ENCODE data around the gene TACR3.
"Not testable (repeated sequence)": the region's sequence is repeated elsewhere in the genome, so short reads cannot be mapped to it uniquely, and the experiment has no call there.

The TACR3 gene, protein sequence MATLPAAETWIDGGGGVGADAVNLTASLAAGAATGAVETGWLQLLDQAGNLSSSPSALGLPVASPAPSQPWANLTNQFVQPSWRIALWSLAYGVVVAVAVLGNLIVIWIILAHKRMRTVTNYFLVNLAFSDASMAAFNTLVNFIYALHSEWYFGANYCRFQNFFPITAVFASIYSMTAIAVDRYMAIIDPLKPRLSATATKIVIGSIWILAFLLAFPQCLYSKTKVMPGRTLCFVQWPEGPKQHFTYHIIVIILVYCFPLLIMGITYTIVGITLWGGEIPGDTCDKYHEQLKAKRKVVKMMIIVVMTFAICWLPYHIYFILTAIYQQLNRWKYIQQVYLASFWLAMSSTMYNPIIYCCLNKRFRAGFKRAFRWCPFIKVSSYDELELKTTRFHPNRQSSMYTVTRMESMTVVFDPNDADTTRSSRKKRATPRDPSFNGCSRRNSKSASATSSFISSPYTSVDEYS

DNA sequence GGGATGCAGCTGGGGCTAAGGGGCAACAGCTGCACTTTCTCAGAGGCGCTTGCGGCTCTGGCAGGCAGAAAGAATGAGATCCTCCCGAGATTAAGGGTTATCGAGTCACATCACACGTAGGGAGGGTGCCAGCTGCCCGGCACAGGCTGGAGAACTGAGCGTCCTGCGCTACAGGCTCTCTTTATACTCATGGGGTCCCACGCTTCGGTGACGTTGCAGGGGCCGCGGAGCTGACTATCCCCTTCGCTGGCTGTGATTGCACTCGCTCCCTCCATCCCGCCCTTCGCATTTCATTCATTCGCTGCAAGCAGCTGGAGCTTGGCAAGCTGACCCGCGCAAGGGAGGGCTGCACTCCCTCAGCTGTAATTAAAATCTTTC is at the start of gene TACR3:
TSS of gene TACR3 (minus strand) at position 156 of the 378 bp plus-strand sequence. CDS start 310 bp downstream, outside the sequence.
- no peaks in the 10 kb centered on the region for H3K36me3 Mint-ChIP-seq
- ATAC-seq, result no peak
- no peaks in the 10 kb centered on the region for H3K27me3 Mint-ChIP-seq
- H3K27ac Mint-ChIP-seq, result no peak within 1 kb of the TSS
- H3K4me3 Mint-ChIP-seq, result no peak within 1 kb of the TSS
- no peaks in the 10 kb centered on the region for H3K4me1 Mint-ChIP-seq
- no peaks in the 10 kb centered on the region for H3K9me3 Mint-ChIP-seq

DNA sequence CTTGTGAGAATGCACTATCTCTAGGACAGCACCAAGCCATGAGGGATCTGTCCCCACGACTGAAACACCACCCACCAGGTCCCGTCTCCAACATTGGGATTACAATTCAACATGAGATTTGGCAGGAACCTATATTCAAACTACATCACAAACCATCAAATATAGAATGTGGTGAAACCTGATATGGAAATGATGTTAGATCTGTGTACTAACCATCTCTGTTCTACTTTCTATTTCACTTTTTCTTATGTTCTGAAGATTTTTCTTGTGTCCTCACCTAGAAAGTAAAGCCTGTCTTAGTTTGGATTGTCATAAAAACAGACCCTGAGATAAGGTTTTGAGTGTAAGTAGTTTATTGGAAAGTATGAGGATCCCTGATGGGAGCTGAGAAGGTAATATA is 37.8 kb upstream of the TACR3 start:
- no peaks in the 10 kb centered on the region for H3K27me3 Mint-ChIP-seq
- no peak for ATAC-seq
- no peak overlapping the region for H3K27ac Mint-ChIP-seq
- H3K4me3 Mint-ChIP-seq, result no peak overlapping the region
- H3K36me3 Mint-ChIP-seq, result no peaks in the 10 kb centered on the region
- H3K4me1 Mint-ChIP-seq, result no peaks in the 10 kb centered on the region
- peaks cover 3% of the 10 kb centered on the region for H3K9me3 Mint-ChIP-seq

DNA sequence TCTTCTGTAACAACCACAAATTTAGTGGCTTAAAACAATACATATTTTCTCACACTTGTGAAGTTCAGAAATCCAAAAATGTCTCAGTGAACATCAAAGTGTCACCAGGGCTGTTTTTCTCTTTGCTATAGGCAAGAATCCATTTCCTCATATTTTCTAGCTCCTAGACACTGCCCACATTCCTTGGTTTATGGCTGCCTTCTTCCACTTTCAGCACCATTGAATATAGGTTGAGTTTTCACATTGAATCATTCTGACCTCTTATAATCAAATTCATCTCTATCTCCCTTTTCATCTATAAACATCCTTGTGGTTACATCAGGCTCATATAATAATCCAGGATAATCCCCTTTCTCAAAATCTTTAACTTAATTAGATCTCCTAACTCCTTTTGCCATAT is 37.0 kb upstream of the TACR3 start:
- Mint-ChIP-seq H3K36me3 (no peaks in the 10 kb centered on the region), H3K4me3 (no peak overlapping the region), H3K27me3 (no peaks in the 10 kb centered on the region), H3K27ac (no peak overlapping the region), H3K9me3 (peaks cover 3% of the 10 kb centered on the region), H3K4me1 (no peaks in the 10 kb centered on the region)
- ATAC-seq, result no peak

DNA sequence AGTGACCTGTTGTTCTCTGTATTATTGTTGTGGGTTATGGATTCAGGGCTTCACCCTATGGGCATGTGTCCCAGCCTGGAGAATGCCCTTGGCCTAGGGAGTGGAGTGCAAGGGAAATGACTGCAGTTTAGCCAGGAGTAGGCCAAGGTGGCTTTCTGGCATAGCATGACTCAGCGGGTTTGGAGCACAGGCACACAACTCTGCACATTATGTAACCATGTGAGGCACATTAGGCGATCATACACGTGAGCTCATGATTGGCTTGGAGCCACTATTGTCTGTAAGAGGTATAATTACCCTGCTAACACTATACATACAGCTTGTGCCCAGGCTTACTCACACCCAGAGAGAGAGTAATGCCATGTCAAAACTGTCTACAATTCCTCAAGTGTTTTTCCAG is 35.1 kb upstream of the TACR3 start:
- no peak overlapping the region for H3K27ac Mint-ChIP-seq
- no peak for ATAC-seq
- H3K4me1 Mint-ChIP-seq, result no peaks in the 10 kb centered on the region
- no peaks in the 10 kb centered on the region for H3K27me3 Mint-ChIP-seq
- no peak overlapping the region for H3K4me3 Mint-ChIP-seq
- H3K36me3 Mint-ChIP-seq, result no peaks in the 10 kb centered on the region
- H3K9me3 Mint-ChIP-seq, result peaks cover 4% of the 10 kb centered on the region

DNA sequence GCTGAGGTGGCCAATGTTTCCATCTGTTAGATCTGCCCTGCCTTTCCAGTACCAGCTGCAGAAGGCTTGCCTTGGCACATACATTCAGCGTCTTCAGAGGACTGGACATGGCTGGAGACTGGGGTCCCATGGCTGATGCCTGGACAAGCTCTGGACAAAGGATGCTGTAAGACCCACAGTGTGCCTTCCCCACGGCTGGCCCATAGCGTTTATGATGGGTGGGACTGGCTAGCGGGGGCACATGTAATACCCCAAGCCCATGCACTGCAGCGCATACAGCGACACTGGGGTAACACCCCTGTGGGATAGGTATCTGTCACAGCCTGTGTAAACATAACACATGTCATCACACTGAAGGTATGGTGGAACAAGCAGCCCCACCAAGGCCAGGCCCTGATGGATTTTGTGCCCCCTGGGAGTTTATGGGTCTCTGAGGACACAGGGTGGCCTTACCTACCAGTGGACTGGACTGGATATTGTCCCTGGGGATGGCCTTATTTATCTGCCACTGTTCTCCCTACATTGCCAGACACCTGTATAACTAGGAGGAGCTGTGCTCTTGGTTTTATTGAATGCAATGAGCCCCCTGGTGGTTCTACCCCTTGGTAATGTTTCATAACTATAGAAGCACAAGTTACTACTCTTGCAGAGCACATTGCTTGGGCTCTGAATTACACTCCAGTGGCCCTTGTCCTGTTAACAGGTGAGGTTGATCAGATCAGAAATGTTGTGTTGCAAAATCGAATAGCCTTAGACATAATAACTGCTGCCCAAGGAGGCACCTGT is 34.3 kb upstream of the TACR3 start:
- H3K36me3 Mint-ChIP-seq, result no peaks in the 10 kb centered on the region
- ATAC-seq, result peak; percentile 25
- H3K4me1 Mint-ChIP-seq, result no peaks in the 10 kb centered on the region
- H3K9me3 Mint-ChIP-seq, result peaks cover 7% of the 10 kb centered on the region
- no peak overlapping the region for H3K4me3 Mint-ChIP-seq
- no peaks in the 10 kb centered on the region for H3K27me3 Mint-ChIP-seq
- no peak overlapping the region for H3K27ac Mint-ChIP-seq

DNA sequence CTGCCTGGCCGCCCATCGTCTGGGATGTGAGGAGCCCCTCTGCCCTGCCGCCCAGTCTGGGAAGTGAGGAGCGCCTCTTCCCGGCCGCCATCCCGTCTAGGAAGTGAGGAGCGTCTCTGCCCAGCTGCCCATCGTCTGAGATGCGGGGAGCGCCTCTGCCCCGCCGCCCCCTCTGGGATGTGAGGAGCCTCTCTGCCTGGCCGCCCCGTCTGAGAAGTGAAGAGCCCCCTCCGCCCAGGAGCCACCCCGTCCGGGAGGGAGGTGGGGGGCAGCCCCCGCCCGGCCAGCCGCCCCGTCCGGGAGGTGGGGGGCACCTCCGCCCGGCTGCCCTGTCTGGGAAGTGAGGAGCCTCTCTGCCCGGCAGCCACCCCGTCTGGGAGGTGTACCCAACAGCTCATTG is 3.4 kb upstream of the TACR3 start:
- not testable (repeated sequence) for H3K4me1 Mint-ChIP-seq, H3K36me3 Mint-ChIP-seq, H3K27me3 Mint-ChIP-seq, ATAC-seq, H3K9me3 Mint-ChIP-seq, H3K27ac Mint-ChIP-seq, H3K4me3 Mint-ChIP-seq

DNA sequence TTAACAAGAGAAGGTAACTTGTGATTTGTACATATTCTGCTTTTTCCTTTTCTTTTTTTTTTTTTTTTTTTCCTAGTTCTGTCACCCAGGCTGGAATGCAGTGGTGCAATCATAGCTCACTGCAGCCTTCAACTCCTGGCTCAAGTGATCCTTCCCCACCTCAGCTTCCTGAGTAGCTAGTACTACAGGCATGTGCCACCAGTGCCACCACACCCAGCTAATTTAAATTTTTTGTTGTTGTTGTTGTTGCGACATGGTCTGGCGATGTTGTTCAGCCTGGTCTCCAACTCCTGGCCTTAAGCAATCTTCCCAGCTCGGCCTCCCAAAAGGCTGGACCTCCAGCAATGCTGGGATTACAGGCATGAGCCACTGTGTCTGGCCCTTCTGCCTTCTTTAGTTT is 1.5 kb upstream of the TACR3 start:
- H3K9me3 Mint-ChIP-seq, result no peaks in the 10 kb centered on the region
- H3K27ac Mint-ChIP-seq, result no peak overlapping the region
- H3K27me3 Mint-ChIP-seq, result no peaks in the 10 kb centered on the region
- no peaks in the 10 kb centered on the region for H3K4me1 Mint-ChIP-seq
- H3K4me3 Mint-ChIP-seq, result no peak overlapping the region
- H3K36me3 Mint-ChIP-seq, result no peaks in the 10 kb centered on the region
- ATAC-seq, result no peak

DNA sequence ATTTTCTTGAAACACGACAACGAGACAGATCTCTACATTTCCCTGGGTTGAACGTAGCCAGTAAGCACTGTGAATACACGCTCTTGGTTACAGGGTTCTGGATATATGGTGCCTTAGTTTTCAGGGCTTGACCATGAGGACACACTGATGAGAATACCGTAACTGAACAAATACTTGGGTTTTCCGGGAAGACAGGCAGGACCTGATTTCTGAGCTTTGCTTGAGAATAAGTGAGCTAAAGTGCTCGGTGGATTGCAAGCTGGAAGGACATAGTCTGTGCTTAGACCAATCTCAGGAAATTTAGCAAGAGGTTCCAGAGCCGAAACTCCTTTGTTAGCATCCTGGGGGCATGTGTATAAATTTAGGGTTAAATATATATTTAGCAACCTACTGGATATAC is 876 bp upstream of the TACR3 start:
- H3K27me3 Mint-ChIP-seq, result no peaks in the 10 kb centered on the region
- H3K36me3 Mint-ChIP-seq, result no peaks in the 10 kb centered on the region
- no peak for ATAC-seq
- no peaks in the 10 kb centered on the region for H3K4me1 Mint-ChIP-seq
- no peak overlapping the region for H3K27ac Mint-ChIP-seq
- H3K9me3 Mint-ChIP-seq, result no peaks in the 10 kb centered on the region
- no peak overlapping the region for H3K4me3 Mint-ChIP-seq

DNA sequence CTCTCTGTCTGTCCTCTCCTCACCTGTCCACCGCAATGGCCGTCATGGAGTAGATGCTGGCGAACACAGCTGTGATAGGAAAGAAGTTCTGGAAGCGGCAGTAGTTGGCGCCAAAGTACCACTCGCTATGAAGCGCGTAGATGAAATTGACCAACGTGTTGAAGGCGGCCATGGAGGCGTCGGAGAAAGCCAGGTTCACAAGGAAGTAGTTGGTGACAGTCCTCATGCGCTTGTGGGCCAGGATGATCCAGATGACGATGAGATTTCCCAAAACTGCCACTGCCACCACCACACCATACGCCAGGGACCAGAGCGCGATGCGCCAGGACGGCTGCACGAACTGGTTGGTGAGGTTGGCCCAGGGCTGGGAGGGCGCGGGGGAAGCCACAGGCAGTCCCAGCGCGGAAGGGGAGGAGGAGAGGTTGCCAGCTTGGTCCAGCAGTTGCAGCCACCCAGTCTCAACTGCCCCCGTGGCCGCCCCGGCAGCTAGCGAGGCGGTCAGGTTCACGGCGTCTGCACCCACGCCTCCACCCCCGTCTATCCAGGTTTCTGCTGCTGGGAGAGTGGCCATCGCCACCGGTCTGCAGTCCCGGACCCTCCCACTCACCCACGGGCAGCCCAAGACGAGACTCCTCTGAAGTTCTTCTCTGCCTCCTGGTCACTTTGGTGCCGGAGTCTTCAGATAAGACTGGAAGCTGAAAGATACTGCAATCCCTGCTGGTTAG is 518 bp downstream of the TACR3 start:
- Mint-ChIP-seq H3K27ac (no peak overlapping the region), H3K9me3 (no peaks in the 10 kb centered on the region), H3K4me1 (no peaks in the 10 kb centered on the region), H3K27me3 (no peaks in the 10 kb centered on the region), H3K4me3 (no peak overlapping the region), H3K36me3 (no peaks in the 10 kb centered on the region)
- ATAC-seq, result no peak

DNA sequence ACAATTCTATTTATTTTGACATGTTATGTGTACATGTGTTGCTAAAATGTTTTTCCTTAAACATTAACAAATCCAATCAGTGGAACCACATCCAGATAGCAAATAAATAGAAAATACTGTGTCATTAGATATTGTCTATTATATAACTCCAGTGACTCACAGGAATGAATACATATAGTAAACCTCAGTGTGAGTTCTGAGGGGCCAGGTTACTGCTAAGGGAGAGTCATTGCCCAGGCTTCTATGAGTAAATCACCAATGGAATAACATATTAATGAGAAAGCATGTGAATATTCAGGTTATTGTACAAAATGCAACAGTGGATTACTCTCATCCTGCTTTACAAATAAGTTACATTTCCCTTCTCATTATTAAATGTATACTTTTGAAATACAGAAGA is 27.2 kb downstream of the TACR3 start:
- no peak overlapping the region for H3K4me3 Mint-ChIP-seq
- ATAC-seq, result no peak

DNA sequence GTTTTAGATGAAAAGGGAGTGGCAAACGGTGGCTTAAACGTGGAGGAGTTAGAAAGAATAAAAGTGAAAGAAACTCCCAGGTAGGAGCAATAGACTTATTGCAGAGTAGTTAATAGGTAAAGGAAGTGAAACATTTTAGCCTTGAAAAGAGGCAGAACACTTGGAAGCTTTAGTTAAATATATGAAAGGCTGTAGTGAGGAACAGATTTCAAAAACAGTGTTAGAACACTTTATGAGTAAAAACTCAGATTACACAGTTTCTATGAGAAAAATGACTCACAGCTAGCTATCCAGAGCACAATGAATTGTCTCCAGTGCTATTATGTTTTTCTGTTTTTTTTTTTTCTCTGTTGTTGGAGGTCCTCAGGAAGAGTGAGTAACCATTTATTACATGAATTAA is 45.8 kb downstream of the TACR3 start:
- no peak overlapping the region for H3K27ac Mint-ChIP-seq
- H3K4me3 Mint-ChIP-seq, result no peak overlapping the region
- H3K9me3 Mint-ChIP-seq, result no peaks in the 10 kb centered on the region

More for the DNA sequence above, 27.2 kb downstream of the TACR3 start:
- Mint-ChIP-seq H3K9me3 (no peaks in the 10 kb centered on the region), H3K36me3 (no peaks in the 10 kb centered on the region), H3K27me3 (no peaks in the 10 kb centered on the region), H3K4me1 (no peaks in the 10 kb centered on the region), H3K27ac (no peak overlapping the region)

DNA sequence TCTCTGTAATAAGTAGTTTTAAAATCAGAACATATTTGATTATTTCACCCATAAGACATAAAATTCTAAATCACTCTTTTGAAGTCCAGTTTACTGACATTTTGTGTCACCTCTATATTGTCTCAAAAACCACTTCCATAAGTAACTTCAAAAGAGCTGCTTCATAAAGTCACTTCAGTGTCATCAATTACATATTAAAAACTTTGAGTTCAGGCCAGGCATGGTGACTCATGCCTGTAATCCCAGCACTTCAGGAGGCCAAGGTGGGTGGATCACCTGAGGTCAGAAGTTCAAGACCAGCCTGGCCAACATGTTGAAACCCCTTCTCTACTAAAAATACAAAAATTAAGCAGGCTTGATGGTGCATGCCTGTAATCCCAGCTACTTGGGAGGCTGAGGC is 53.0 kb downstream of the TACR3 start:
- H3K4me1 Mint-ChIP-seq, H3K4me3 Mint-ChIP-seq, H3K27me3 Mint-ChIP-seq, H3K27ac Mint-ChIP-seq, H3K9me3 Mint-ChIP-seq, H3K36me3 Mint-ChIP-seq, ATAC-seq: not testable (repeated sequence)

More for the DNA sequence above, 45.8 kb downstream of the TACR3 start:
- Mint-ChIP-seq H3K27me3 (no peaks in the 10 kb centered on the region), H3K36me3 (no peaks in the 10 kb centered on the region), H3K4me1 (no peaks in the 10 kb centered on the region)
- no peak for ATAC-seq

DNA sequence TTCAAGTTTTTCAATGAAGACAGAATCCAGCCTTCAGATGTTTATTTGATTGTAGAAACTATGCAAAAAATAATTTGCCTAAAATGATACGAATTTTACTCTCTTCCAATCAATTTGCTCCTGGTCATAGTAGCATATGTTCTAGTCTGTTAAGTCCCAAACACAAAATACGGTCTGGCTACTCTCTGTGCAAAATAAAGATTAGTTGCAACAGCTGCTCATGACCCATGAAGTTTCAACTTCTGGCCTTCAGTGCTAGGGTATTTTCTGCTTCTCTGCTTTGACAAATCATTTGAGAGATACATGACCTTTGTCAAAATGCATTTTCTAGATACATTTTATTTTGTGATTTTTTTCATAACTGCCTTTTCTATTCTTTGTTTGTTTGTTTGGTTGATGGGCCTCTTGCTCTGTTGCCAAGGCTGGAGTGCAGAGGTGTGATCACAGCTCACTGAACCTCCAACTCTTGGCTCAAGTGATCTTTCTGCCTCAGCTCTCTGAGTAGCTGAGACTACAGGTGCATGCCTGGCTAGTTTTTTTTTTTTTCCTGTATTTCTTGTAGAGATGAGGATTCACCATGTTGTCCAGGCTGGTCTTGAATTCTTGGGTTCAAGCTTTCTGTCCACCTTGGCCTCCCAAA is 55.2 kb downstream of the TACR3 start:
- H3K9me3 Mint-ChIP-seq, result peaks cover 3% of the 10 kb centered on the region

DNA sequence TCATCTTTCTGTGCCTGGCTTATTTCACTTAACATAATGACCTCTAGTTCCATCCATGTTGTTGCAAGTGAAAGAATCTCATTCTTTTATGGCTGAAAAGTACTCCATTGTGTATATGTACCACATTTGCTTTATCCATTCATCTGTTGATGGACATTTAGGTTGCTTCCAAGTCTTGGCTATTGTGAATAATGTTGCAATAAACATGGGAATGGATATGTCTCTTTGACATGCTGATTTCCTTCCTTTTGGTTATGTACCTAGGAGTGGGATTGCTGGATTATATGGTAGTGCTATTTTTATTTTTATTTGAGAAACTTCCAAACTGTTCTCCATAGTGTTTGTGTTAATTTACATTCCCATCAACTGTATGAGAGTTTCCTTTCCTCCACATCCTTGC is 71.2 kb downstream of the TACR3 start:
- Mint-ChIP-seq H3K4me3 (no peak overlapping the region), H3K27ac (no peak overlapping the region), H3K27me3 (no peaks in the 10 kb centered on the region), H3K36me3 (no peaks in the 10 kb centered on the region), H3K9me3 (no peaks in the 10 kb centered on the region), H3K4me1 (no peaks in the 10 kb centered on the region)
- ATAC-seq, result no peak

More for the DNA sequence above, 55.2 kb downstream of the TACR3 start:
- no peak for ATAC-seq
- H3K36me3 Mint-ChIP-seq, result no peaks in the 10 kb centered on the region
- no peaks in the 10 kb centered on the region for H3K27me3 Mint-ChIP-seq
- no peaks in the 10 kb centered on the region for H3K4me1 Mint-ChIP-seq
- H3K4me3 Mint-ChIP-seq, result no peak overlapping the region
- H3K27ac Mint-ChIP-seq, result no peak overlapping the region

DNA sequence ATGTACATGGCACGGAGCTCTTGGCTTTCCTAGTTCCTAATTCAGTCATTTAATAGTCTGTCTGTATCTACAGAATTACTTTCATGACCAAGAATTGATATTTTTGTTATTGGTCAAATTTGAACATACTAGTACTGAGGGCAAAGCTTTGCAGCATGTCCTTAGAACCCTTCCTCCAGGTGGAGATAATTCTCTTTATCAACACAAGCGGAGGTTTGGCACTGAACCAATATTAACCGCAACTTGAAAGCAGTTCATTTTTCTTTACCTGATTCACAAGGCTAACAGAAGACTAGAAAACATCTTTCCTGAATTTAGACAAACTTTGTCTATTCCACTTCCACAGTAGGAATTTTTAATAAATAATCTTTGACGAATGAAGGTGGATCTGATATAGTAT is 73.8 kb downstream of the TACR3 start:
- Mint-ChIP-seq H3K27me3 (no peaks in the 10 kb centered on the region), H3K27ac (no peak overlapping the region), H3K9me3 (peaks cover 3% of the 10 kb centered on the region), H3K4me3 (no peak overlapping the region), H3K4me1 (no peaks in the 10 kb centered on the region), H3K36me3 (no peaks in the 10 kb centered on the region)
- ATAC-seq, result no peak

Data from stimulated activated memory B cell treated with anti-CD40 and anti-IgM and Interleukin-4, amounts not matched to agents 10 μg/mL and 1 μg/mL and 100 μg/mL, for 72 hours (primary cell).